ENCODE data around the gene CD44. TPM values are rescaled to one million over a fixed set of nuclear protein-coding genes. Genes with fewer than 3 reads are reported as not detected.

Gene CD44
- total RNA-seq, 4 donors from 2014 or later, result 56.3 to 182 (median 114) TPM

DNA sequence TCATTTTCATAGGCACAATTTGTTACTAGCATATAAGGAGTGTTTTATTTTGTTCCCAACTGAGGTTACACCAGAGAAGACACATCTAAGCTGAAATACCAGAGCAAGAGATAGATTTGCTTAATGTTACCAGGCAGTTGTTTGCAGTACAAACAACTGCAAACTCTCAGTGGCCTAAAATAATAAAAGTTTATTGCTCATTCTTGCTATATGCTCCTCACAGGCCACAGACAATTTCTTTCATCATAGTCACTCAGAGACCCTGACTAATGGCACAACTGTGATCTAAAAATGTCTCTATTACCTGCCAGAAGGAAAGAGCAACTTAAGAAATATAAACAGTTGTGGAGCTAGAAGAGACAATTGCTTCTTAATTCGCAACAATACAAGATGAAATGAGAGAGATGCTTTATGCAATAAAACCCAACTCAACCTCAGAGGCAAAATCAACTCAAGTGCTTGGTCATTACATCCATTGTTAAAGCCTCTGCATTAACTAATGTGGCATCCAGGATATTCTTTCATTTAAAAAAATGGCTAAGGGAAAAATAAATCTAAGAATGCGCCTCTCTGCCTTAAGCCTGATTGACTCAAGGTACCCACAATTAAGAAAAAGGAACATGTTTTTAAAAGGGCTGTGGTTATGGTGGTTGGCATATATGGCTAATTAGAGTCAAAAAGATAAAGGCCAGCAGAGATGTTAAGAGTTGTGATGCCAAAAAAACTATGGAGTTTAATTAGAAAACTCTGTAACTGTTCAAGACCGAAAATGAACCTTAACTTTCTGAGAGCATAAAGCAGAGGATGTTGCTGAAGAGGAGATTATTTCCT lies 103.7 kb downstream of the CD44 start:
- Histone ChIP-seq H3K27me3 (no peaks in the 10 kb centered on the region), H3K4me3 (no peak overlapping the region), H3K4me1 (peaks cover 0 to 14% (median 1%) of the 10 kb centered on the region in 4 donors), H3K27ac (no peak overlapping the region), H3K9me3 (no peaks in the 10 kb centered on the region), H3K36me3 (no peaks in the 10 kb centered on the region)
- WGBS, 2 donors (ENCODE audit: low coverage in 1 of 2), result 75 to 81% methylated on average over 3 of the region's 3 CpGs
- TF ChIP-seq POLR2A (IDR thresholded peaks at IDR 0.05), result no peak
- TF ChIP-seq EP300 (IDR thresholded peaks at IDR 0.05; ENCODE audit: low read depth), result no peak
- TF ChIP-seq POLR2AphosphoS5 (IDR thresholded peaks at IDR 0.05), result no peak
- TF ChIP-seq, protein P1, sequence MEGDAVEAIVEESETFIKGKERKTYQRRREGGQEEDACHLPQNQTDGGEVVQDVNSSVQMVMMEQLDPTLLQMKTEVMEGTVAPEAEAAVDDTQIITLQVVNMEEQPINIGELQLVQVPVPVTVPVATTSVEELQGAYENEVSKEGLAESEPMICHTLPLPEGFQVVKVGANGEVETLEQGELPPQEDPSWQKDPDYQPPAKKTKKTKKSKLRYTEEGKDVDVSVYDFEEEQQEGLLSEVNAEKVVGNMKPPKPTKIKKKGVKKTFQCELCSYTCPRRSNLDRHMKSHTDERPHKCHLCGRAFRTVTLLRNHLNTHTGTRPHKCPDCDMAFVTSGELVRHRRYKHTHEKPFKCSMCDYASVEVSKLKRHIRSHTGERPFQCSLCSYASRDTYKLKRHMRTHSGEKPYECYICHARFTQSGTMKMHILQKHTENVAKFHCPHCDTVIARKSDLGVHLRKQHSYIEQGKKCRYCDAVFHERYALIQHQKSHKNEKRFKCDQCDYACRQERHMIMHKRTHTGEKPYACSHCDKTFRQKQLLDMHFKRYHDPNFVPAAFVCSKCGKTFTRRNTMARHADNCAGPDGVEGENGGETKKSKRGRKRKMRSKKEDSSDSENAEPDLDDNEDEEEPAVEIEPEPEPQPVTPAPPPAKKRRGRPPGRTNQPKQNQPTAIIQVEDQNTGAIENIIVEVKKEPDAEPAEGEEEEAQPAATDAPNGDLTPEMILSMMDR (IDR thresholded peaks at IDR 0.05), result no peak
- in situ Hi-C loops (cut with MboI; ENCODE audit: low pct_ligation_motif_present in 1 of 4, low pct_unique_long_range_greater_than_20kb in 1 of 4, low sequenced_read_pairs in 3 of 4) (no loop called here), intact Hi-C loops (cut with DNase I; ENCODE audit: low total_unique reads) (no loop called here)
- DNase-seq, result no peak

DNA sequence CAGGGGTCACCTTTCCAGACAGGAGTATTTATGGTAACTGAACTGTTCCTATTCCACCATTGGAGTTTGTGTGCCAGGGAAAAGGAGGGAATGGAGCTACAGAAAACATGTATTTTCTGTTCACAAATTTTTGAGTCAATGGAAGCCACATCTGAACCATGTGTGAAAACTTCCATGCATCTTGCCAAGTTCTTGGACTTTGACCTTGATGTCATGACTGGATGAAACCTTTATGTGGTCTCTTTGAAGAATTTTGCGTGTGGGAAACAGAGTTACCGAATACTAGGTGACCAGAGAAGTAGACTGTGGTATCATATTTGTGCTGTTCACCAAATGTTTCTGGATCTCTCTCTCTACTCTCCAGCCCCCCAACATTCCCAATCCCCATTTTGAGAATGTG lies 104.8 kb downstream of the CD44 start:
- Histone ChIP-seq H3K4me3 (no peak overlapping the region), H3K27me3 (no peaks in the 10 kb centered on the region), H3K36me3 (no peaks in the 10 kb centered on the region), H3K9me3 (no peaks in the 10 kb centered on the region), H3K27ac (no peak overlapping the region), H3K4me1 (peaks cover 0 to 10% (median 1%) of the 10 kb centered on the region in 4 donors)
- TF ChIP-seq, protein P1 (IDR thresholded peaks at IDR 0.05), result no peak
- TF ChIP-seq POLR2A (IDR thresholded peaks at IDR 0.05), result no peak
- TF ChIP-seq POLR2AphosphoS5 (IDR thresholded peaks at IDR 0.05), result no peak
- no peak for TF ChIP-seq EP300 (IDR thresholded peaks at IDR 0.05; ENCODE audit: low read depth)
- DNase-seq, result no peak
- WGBS, 2 donors (ENCODE audit: low coverage in 1 of 2), result 88 to 94% methylated on average over 2 of the region's 2 CpGs
- in situ Hi-C loops (cut with MboI; ENCODE audit: low pct_ligation_motif_present in 1 of 4, low pct_unique_long_range_greater_than_20kb in 1 of 4, low sequenced_read_pairs in 3 of 4), result no loop called here
- intact Hi-C loops (cut with DNase I; ENCODE audit: low total_unique reads), result no loop called here

- intact Hi-C loops (cut with DNase I; ENCODE audit: low total_unique reads) (no loop called here), in situ Hi-C loops (cut with MboI; ENCODE audit: low pct_ligation_motif_present in 1 of 4, low pct_unique_long_range_greater_than_20kb in 1 of 4, low sequenced_read_pairs in 3 of 4) (no loop called here)
- no peaks in the 10 kb centered on the region for H3K27me3 ChIP-seq
- peaks cover 0 to 10% (median 1%) of the 10 kb centered on the region in 4 donors for H3K4me1 ChIP-seq
- no peaks in the 10 kb centered on the region for H3K9me3 ChIP-seq
- no peaks in the 10 kb centered on the region for H3K36me3 ChIP-seq
- H3K27ac ChIP-seq, result peak overlapping the region in 1 of 4 donors; percentile 76
- no peak overlapping the region for H3K4me3 ChIP-seq
- no peak for DNase-seq
- no peak for TF ChIP-seq EP300 (IDR thresholded peaks at IDR 0.05; ENCODE audit: low read depth)
- TF ChIP-seq, protein P1 (IDR thresholded peaks at IDR 0.05), result no peak
- no peak for TF ChIP-seq POLR2A (IDR thresholded peaks at IDR 0.05)
- TF ChIP-seq POLR2AphosphoS5 (IDR thresholded peaks at IDR 0.05), result no peak
- WGBS, 2 donors (ENCODE audit: low coverage in 1 of 2), result 78 to 100% methylated on average over 2 to 4 of the region's 4 CpGs
Observed at GRCh38 chr11:35245056-35245455, 106.1 kb downstream of the CD44 start.

DNA sequence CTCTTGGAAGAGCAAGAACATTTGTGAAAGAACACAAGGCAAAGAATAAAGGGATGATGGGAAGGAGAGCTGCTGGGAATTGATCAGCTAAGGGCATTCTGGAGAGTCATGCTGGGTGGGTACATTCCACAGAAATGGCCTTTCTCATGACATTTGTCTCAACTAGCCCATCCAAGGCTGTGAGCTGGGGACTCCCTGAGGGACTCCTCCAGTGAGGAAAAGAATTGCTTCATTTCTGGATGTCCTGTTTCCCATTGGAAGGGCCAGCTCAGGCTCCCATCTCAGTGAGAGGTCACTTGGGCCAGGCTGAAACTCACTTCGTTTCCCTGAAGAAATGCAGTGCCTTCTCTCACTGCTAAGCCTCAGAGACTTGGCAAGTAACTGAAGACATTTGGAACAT lies 106.8 kb downstream of the CD44 start:
- TF ChIP-seq, protein P1 (IDR thresholded peaks at IDR 0.05), result no peak
- TF ChIP-seq POLR2A (IDR thresholded peaks at IDR 0.05) (no peak), POLR2AphosphoS5 (IDR thresholded peaks at IDR 0.05) (no peak), EP300 (IDR thresholded peaks at IDR 0.05; ENCODE audit: low read depth) (no peak)
- Histone ChIP-seq H3K27ac (peak overlapping the region in 3 of 4 donors; percentile 55 to 76 (median 56)), H3K4me3 (no peak overlapping the region), H3K9me3 (no peaks in the 10 kb centered on the region), H3K27me3 (no peaks in the 10 kb centered on the region), H3K4me1 (peaks cover 0 to 10% (median 1%) of the 10 kb centered on the region in 4 donors), H3K36me3 (no peaks in the 10 kb centered on the region)
- no peak for DNase-seq
- intact Hi-C loops (cut with DNase I; ENCODE audit: low total_unique reads) (no loop called here), in situ Hi-C loops (cut with MboI; ENCODE audit: low pct_ligation_motif_present in 1 of 4, low pct_unique_long_range_greater_than_20kb in 1 of 4, low sequenced_read_pairs in 3 of 4) (no loop called here)
- 80% methylated on average over 1 of the region's 1 CpG; no CpG with 5 or more reads in 1 of the 2 donors for WGBS, 2 donors (ENCODE audit: low coverage in 1 of 2)
